ENCODE measurements around the gene INTS2.

Gene INTS2

DNA sequence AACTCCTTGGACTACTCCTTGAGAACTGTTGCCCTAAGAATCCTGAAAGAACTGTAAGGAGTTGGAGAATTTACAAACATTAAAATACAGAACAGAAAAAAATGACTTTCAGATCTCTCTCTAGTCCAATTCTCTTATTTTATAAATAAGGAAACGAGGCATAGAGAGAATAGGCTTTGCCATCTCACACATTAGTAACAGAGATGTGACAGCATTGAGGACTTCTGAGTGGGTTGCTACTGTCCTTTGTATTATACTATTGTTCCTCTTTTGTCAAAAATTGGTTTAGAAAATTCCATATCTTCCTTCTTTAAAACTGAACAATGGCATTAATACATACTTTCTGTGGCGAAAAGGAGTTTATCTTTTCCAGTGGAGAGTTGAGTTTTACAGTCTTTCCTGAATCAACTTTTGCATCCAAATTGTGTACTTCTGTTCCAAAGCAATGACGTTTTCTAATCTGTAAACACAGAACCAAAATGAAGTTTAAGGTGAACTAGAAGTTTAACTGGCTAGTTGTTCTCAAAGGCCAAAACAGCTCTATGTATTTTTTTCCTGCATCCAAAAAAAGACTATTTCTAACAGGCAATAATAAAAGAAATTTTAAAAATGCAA is 80.9 kb downstream of the INTS2 start:
- no peak overlapping the region for H3K4me3 Mint-ChIP-seq
- H3K36me3 Mint-ChIP-seq, result peaks cover 16% of the 10 kb centered on the region
- H3K27me3 Mint-ChIP-seq, result no peaks in the 10 kb centered on the region
- no peaks in the 10 kb centered on the region for H3K4me1 Mint-ChIP-seq
- no peak overlapping the region for H3K27ac Mint-ChIP-seq
- no peak for ATAC-seq
- H3K9me3 Mint-ChIP-seq, result no peaks in the 10 kb centered on the region

DNA sequence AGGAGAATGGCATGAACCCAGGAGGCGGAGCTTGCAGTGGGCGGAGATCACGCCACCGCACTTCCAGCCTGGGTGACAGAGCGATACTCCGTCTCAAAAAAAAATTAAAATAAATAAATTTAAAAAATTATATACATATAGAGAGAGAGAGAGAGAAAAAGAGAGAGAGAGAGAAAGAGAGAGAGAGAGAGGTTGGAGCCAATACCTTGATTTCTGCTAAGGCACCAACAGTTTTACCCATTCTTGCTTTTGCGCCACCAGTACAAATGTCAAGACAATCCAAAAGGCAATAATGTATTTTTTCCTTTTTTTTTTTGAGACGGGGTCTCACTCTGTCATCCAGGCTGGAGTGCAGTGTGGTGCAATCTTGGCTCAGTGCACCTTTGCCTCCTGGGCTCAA is 81.7 kb downstream of the INTS2 start:
- no peak for ATAC-seq
- H3K36me3 Mint-ChIP-seq, result peaks cover 16% of the 10 kb centered on the region
- no peak overlapping the region for H3K4me3 Mint-ChIP-seq
- no peaks in the 10 kb centered on the region for H3K4me1 Mint-ChIP-seq
- no peaks in the 10 kb centered on the region for H3K9me3 Mint-ChIP-seq
- H3K27me3 Mint-ChIP-seq, result no peaks in the 10 kb centered on the region
- no peak overlapping the region for H3K27ac Mint-ChIP-seq

DNA sequence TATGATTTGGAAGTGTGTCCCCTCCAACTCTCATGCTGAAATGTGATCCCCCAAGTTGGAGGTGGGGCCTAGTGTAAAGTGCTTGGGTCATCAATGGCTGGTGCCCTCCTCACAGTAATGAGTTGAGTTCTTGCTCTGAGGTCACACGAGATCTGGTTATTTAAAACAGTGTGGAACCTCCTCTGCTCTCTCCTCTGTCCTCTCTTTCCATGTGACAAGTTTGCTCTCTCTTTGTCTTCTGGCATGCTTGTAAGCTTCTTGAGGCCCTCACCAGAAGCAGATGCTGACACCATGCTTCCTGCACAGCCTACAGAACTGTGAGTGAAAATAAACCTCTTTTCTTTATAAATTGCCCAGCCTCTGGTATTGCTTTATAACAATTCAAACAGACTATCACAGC is 84.3 kb downstream of the INTS2 start:
- Mint-ChIP-seq H3K9me3 (no peaks in the 10 kb centered on the region), H3K36me3 (peaks cover 16% of the 10 kb centered on the region), H3K27me3 (no peaks in the 10 kb centered on the region), H3K4me1 (no peaks in the 10 kb centered on the region), H3K4me3 (no peak overlapping the region), H3K27ac (no peak overlapping the region)
- ATAC-seq, result no peak

DNA sequence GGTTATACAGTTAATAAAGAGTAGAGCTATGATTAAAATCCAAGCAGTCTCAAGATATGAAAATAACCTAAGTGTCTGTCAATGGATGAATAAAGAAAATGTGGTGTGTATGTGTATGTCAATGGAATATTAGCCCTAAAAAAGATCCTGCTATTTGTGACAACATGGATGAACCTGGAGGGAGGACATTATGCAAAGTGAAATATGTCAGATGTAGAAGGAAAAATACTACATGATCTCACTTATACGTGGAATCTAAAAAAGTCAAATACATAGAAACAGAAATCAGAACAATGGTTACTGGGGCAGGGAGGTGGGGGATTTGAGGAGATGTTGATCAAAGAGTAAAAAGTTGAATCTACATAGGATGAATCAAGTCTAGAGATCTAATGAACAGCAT is 84.9 kb downstream of the INTS2 start:
- no peaks in the 10 kb centered on the region for H3K27me3 Mint-ChIP-seq
- no peak for ATAC-seq
- H3K36me3 Mint-ChIP-seq, result peaks cover 16% of the 10 kb centered on the region
- H3K9me3 Mint-ChIP-seq, result no peaks in the 10 kb centered on the region
- no peaks in the 10 kb centered on the region for H3K4me1 Mint-ChIP-seq
- no peak overlapping the region for H3K4me3 Mint-ChIP-seq
- H3K27ac Mint-ChIP-seq, result no peak overlapping the region

DNA sequence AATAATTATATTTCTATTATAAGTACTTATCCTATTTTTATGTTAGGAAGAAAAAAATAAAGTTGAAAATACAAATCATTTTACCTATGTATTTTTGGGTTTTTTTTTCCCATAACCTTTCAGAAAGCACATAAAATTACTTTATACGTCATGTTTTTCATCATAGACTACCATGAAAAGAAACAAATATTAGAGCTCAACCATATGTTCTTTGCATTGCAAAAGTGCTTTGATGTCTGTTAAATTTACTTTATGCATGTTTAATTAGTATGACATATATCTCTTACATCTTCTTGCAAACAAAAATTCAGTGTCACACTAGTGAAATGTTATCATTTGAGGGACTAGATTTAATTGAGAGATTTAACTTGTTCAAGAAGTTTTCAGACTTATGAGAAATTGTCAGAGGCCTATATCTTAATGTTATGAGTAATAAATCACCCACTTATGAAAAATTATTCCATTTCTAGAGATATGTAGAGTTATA is 88.4 kb downstream of the INTS2 start:
- no peak overlapping the region for H3K27ac Mint-ChIP-seq

DNA sequence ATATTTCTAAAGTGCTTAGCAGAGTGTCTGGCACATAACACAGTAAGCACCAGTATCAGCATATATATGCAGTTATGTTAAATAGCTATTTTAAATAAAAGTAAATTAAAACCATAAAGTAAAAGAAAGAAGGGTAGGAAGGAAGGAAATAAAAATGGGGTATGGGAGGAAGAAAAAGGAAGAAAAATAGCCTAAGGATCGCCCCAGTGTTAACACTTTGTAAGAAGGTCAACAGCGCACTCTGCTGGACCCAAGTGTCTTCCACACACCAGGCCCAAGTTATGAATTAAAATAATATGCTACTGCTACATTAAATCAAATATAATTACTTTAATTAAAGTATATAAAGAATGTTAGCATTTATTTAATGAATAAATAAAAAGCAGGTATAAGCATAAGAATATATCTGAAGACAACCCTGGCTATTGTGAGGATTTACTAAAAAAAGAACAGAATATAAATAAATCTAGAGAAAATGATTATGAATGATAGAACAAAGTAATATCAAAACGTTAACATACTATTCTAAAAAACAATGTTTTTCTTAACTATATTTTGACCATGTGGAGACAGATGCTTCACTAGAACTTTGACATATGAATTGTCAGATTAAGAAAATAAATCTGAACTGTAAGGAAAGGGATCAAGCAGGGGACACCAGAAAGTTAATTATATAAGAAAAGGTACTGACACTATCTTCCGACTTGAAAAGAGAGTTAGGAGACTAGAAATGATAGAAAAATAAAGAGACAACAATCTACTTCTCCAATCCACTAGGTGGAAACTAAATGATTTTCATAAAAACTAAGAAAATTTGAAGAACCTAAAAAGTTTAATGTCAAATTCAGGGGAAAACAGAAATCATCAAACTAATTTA is 90.4 kb downstream of the INTS2 start:
- Mint-ChIP-seq H3K36me3 (no peaks in the 10 kb centered on the region), H3K4me1 (no peaks in the 10 kb centered on the region), H3K27ac (no peak overlapping the region), H3K9me3 (no peaks in the 10 kb centered on the region), H3K27me3 (no peaks in the 10 kb centered on the region), H3K4me3 (no peak overlapping the region)
- no peak for ATAC-seq

More for the DNA sequence above, 88.4 kb downstream of the INTS2 start:
- Mint-ChIP-seq H3K4me1 (no peaks in the 10 kb centered on the region), H3K4me3 (no peak overlapping the region), H3K27me3 (no peaks in the 10 kb centered on the region), H3K9me3 (no peaks in the 10 kb centered on the region), H3K36me3 (peaks cover 12% of the 10 kb centered on the region)
- no peak for ATAC-seq

DNA sequence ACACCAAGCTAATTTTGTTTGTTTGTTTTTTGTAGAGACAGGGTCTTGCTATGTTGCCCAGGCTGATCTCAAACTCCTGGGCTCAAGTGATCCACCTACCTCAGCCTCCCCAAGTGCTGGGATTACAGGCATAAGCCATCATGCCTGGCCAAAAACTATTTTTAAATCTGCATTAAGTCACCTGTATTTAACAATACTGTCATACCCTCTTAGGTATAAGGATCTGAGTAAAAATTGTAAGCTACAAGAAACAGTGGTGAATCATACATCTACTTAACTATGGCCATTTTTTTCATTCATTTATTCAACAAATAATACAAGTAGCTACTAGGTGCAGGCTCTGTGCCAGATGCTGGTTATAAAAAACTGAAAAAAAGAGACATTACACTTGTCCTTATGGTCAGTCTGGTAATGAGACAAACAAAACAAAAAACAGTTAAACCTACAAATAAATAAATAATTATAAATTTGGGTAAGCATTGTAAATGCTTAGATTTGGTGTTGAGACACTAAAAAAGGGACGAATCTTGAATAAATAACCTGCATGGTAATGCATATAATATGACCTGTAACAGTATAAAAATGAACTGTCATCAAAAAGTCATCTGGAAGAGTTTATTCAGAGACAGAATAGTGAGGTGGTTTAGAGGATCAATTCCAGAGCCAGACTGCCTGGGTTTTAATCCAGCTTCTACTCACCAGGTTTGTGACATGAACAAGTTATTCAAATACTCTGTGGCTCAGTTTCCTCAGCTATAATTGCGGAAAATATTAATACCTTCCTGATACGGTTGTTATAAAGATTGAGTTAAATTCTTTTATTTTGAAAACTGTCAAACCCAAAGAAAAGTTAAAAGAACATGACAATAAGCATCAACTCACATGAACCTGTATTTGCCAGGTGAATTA is 91.3 kb downstream of the INTS2 start:
- no peaks in the 10 kb centered on the region for H3K36me3 Mint-ChIP-seq
- ATAC-seq, result no peak
- no peaks in the 10 kb centered on the region for H3K9me3 Mint-ChIP-seq
- no peaks in the 10 kb centered on the region for H3K4me1 Mint-ChIP-seq
- no peak overlapping the region for H3K4me3 Mint-ChIP-seq
- no peaks in the 10 kb centered on the region for H3K27me3 Mint-ChIP-seq
- H3K27ac Mint-ChIP-seq, result no peak overlapping the region

DNA sequence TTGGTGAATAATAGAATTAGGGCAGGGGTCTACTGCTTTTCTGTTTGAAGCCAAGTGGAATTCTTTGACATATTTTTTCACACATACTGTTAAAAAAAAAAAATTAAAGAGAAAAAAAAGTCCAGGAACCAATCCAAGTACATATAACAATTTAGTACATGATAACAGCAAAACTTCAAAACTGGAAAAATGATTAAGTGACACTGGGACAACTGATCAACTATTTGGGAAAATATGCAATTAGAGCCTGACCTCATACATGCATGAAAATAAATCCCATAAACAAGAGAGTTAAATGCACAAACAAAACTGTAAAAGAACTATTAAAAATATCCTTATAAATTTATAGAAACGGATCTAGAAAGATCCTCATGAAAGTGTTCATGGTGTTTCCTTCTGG is 92.2 kb downstream of the INTS2 start:
- H3K4me3 Mint-ChIP-seq, result no peak overlapping the region
- H3K27ac Mint-ChIP-seq, result no peak overlapping the region
- no peaks in the 10 kb centered on the region for H3K4me1 Mint-ChIP-seq
- H3K9me3 Mint-ChIP-seq, result no peaks in the 10 kb centered on the region
- H3K27me3 Mint-ChIP-seq, result no peaks in the 10 kb centered on the region
- ATAC-seq, result no peak
- no peaks in the 10 kb centered on the region for H3K36me3 Mint-ChIP-seq

DNA sequence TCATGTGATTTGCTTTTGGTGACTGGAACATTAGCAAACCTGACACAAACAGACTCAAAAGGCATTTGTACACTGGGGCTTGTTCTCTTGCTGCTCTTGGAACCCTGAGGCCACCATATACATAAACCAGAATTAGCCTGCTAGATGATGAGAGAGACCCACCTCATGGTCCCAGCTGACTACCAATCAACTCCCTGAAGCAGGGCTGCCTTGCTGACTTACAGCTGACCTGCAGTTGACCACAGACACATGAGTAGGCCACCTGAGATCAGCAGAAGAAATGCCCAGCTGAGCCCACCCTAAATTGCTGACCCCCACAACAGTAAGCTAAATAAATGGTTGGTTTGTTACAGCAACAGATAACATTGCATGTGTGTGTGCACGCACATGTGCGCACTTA is 93.2 kb downstream of the INTS2 start:
- no peaks in the 10 kb centered on the region for H3K36me3 Mint-ChIP-seq
- H3K4me3 Mint-ChIP-seq, result no peak overlapping the region
- H3K27ac Mint-ChIP-seq, result no peak overlapping the region
- no peak for ATAC-seq
- no peaks in the 10 kb centered on the region for H3K4me1 Mint-ChIP-seq
- H3K9me3 Mint-ChIP-seq, result no peaks in the 10 kb centered on the region
- H3K27me3 Mint-ChIP-seq, result no peaks in the 10 kb centered on the region

DNA sequence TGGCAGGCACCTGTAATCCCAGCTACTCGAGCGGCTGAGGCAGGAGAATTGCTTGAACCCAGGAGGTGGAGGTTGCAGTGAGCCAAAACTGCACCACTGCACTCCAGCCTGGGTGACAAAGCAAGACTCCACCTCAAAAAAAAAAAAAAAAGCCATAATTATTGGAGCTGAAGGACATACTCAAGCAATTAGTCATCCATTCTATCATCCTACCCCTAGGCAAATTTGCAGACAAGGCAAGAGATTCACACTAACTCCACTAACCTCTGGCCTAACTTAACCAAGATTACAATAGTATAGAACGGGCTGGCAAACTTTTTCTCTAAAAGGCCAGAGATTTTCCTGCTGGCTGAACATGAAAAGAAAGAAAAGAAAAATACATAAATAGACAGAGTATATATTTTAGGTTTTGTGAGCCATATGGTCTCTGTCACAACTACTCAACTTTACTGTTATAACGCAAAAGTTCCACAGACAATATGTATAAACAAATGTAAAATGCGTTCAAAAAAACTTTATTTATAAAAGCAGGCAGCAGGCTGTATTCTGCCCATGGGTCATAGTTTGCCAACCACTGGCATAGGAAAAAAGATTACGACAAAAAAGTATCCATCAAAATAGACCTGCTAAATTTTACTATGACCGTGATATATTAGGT is 94.1 kb downstream of the INTS2 start:
- H3K4me1 Mint-ChIP-seq, result no peaks in the 10 kb centered on the region
- no peaks in the 10 kb centered on the region for H3K27me3 Mint-ChIP-seq
- no peak for ATAC-seq
- no peak overlapping the region for H3K4me3 Mint-ChIP-seq
- no peaks in the 10 kb centered on the region for H3K36me3 Mint-ChIP-seq
- no peaks in the 10 kb centered on the region for H3K9me3 Mint-ChIP-seq
- no peak overlapping the region for H3K27ac Mint-ChIP-seq

DNA sequence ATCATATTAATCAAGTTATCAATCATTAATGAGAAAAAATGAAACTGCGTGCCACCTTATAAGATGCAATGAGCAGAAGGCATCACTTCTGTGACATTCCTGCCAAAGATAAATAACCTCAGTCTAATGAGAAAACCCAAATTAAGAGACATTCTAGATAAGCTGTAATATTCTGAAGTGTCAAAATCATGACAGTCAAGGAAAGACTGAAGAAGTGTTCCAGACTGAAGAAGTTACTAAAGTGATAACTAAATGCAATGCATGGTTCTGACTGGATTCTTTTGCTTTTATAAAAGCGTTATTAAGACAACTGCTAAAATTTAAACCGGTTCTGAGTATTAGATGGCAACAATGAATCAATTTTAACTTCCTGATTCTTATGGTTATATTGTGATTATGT is 95.3 kb downstream of the INTS2 start:
- H3K27ac Mint-ChIP-seq, result no peak overlapping the region
- no peaks in the 10 kb centered on the region for H3K27me3 Mint-ChIP-seq
- no peak overlapping the region for H3K4me3 Mint-ChIP-seq
- H3K9me3 Mint-ChIP-seq, result peaks cover 4% of the 10 kb centered on the region
- no peaks in the 10 kb centered on the region for H3K4me1 Mint-ChIP-seq
- no peak for ATAC-seq
- H3K36me3 Mint-ChIP-seq, result peaks cover 7% of the 10 kb centered on the region

DNA sequence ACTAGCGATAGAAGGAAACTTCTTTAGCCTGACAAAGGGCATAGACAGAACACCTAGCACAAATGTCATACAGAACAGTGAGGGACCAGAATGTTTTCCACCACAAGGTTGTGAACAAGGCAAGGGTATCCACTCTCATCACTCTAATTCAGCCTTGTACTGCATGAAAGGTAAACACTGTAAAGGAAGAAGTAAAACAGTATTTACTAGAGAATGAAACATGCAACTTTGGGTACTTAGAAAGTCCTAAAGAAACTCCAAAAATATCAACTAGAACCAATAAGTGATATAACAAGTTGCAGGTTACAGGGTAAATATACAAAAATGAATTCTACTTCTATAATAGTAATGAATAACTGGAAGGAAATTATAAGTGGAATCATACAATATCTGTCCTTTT is 96.7 kb downstream of the INTS2 start:
- no peak for ATAC-seq
- no peak overlapping the region for H3K27ac Mint-ChIP-seq
- peaks cover 17% of the 10 kb centered on the region for H3K36me3 Mint-ChIP-seq
- H3K4me3 Mint-ChIP-seq, result no peak overlapping the region
- H3K4me1 Mint-ChIP-seq, result no peaks in the 10 kb centered on the region
- no peaks in the 10 kb centered on the region for H3K27me3 Mint-ChIP-seq
- H3K9me3 Mint-ChIP-seq, result peaks cover 4% of the 10 kb centered on the region

DNA sequence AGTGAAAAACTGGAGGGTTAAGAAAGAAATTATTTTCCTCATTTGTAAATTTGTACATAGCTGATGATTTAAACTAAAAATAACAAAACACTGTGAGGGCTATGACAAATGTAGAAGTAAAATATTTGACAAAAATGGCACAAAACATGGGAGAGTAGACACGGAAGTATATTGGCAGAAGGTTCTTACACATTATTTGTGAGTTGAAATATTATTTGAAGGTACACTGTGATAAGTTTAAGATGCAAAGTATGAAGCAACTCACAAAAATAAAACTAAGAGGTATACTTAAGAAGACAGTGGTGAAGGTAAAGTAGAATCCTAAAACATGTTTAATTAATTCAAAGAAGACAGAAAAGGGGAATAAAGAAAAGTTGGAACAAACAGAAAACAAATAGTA is 99.1 kb downstream of the INTS2 start:
- Mint-ChIP-seq H3K4me1 (no peaks in the 10 kb centered on the region), H3K27me3 (no peaks in the 10 kb centered on the region), H3K4me3 (no peak overlapping the region), H3K36me3 (peaks cover 21% of the 10 kb centered on the region), H3K27ac (no peak overlapping the region), H3K9me3 (peaks cover 4% of the 10 kb centered on the region)
- ATAC-seq, result no peak

DNA sequence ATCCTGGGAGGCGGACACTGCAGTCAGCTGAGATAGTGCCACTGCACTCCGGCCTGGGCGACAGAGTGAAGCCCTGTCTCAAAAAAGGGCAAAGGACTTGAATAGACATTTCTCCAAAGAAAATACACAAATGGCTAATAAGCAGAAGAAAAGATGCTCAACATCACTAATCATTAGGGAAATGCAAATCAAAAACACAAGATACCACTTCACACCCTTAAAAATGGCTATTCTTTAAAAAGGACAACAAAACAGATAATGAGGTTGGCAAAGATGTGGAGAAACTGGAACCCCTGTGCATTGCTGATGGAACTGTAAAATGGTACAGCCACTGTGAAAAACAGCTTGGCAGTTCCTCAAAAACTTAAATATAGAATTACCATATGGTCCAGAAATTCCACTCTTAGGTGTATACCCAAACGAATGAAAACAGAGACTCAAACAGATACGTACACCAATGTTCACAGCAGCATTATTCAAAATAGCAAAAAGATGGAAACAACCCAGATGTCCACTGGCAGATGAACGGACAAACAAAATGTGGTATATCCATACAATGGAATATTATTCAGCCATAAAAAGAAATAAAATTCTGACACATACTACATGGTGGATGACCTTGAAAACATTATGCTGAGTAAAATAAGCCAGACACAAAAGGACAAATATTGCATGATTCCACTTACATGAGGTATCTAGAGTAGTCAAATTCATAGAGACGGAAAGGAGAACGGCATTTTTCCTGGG is 100.0 kb downstream of the INTS2 start:
- Mint-ChIP-seq H3K9me3 (peaks cover 4% of the 10 kb centered on the region), H3K27ac (no peak overlapping the region), H3K27me3 (no peaks in the 10 kb centered on the region), H3K4me3 (no peak overlapping the region), H3K36me3 (peaks cover 21% of the 10 kb centered on the region), H3K4me1 (no peaks in the 10 kb centered on the region)
- ATAC-seq, result no peak
